SK-N-DZ (cell line): ENCODE measurements around the gene RPL18A.

Source experiments
- DNase-seq: peaks from one replicate; pipeline ENCODE4 v3.0.0-alpha.2; 2015; ENCODE audit warnings: low spot score

RPL18A gene

GRCh38 chr19:17841810-17842662 lies 17.7 kb upstream of the RPL18A start:
- DNase-seq, result peak; percentile 89

GRCh38 chr19:17842663-17843291 lies 16.9 kb upstream of the RPL18A start:
- DNase-seq, result no peak

- no peak for DNase-seq
Measured at GRCh38 chr19:17843292-17843827, 16.4 kb upstream of the RPL18A start.

- DNase-seq, result no peak
Measured at GRCh38 chr19:17843908-17844490, 15.7 kb upstream of the RPL18A start.

GRCh38 chr19:17846146-17846545 lies 13.6 kb upstream of the RPL18A start:
- no peak for DNase-seq

- peak; percentile 78 for DNase-seq
Measured at GRCh38 chr19:17847538-17848366, 12.0 kb upstream of the RPL18A start, which contains the start of gene JAK3. JAK3 (minus strand) TSS chr19:17847982; CDS start chr19:17844417, 3,565 bp downstream.

GRCh38 chr19:17848595-17849292 lies 11.0 kb upstream of the RPL18A start:
- no peak for DNase-seq

- DNase-seq, result no peak
Measured at GRCh38 chr19:17854061-17854460, 5.6 kb upstream of the RPL18A start.

GRCh38 chr19:17855280-17856152 lies 4.2 kb upstream of the RPL18A start:
- peak; percentile 68 for DNase-seq

GRCh38 chr19:17860331-17860992 lies 752 bp downstream of the RPL18A start:
- DNase-seq, result no peak

- no peak for DNase-seq
Measured at GRCh38 chr19:17860993-17861360, 1.3 kb downstream of the RPL18A start.

GRCh38 chr19:17861542-17862402 lies 2.1 kb downstream of the RPL18A start:
- DNase-seq, result no peak

- DNase-seq, result no peak
Measured at GRCh38 chr19:17862711-17863519, 3.2 kb downstream of the RPL18A start.

- DNase-seq, result no peak
Measured at GRCh38 chr19:17863520-17864182, 3.9 kb downstream of the RPL18A start.

- DNase-seq, result no peak
Measured at GRCh38 chr19:17865364-17866311, 5.9 kb downstream of the RPL18A start.
